H1 (cell line): ENCODE measurements around the gene LRCH3. TPM values are rescaled to one million over a fixed set of nuclear protein-coding genes. Genes with fewer than 3 reads are reported as not detected.

Experiments used
- CTCF ChIA-PET: fragments of 300-600 bp; sonication (Branson Sonifier 250); formaldehyde crosslinking; loops from one replicate; lab custom pipeline; 2021; ENCODE audit not compliant: partially characterized antibody; lab: Charles Lee
- POLR2A ChIA-PET: fragments of 300-600 bp; sonication (Branson Sonifier 250); formaldehyde crosslinking; loops from one replicate; lab custom pipeline; 2021; ENCODE audit warnings: inconsistent platforms; ENCODE audit not compliant: partially characterized antibody; lab: Charles Lee
- DNase-seq, 2 experiments: peaks; one replicate each; pipeline versions ENCODE4 v3.0.0 to v3.0.0-alpha.2; 2010 to 2022; ENCODE audit warnings: low spot score in 2 of 2, low read depth in 1 of 2, mixed read lengths in 1 of 2
- FAIRE-seq: peaks from 2 replicates; lab custom pipeline; 2011; peaks lifted over from hg19 to GRCh38; lab: Jason Lieb, UNC
- H2AFZ ChIP-seq: 2 replicates; pipeline ENCODE4 v1.8.1; 2012; ENCODE audit warnings: low read length, inconsistent platforms
- H2AK5ac ChIP-seq: 2 replicates; pipeline ENCODE4 v1.6.1; 2013; ENCODE audit warnings: low read depth, low read length
- H2BK120ac ChIP-seq: replicated peaks from 2 replicates; pipeline ENCODE3; 2013; ENCODE audit warnings: low read depth, low read length, inconsistent platforms
- H2BK12ac ChIP-seq: 2 replicates; pipeline ENCODE4 v1.6.1; 2013; ENCODE audit warnings: low read depth, low read length
- H2BK15ac ChIP-seq: 2 replicates; pipeline ENCODE4 v1.6.1; 2013; ENCODE audit warnings: low read length
- H2BK20ac ChIP-seq: 2 replicates; pipeline ENCODE4 v1.6.1; 2013; ENCODE audit warnings: low read length
- H2BK5ac ChIP-seq: 2 replicates; pipeline ENCODE4 v1.6.1; 2013; ENCODE audit warnings: low read depth, low read length
- H3K14ac ChIP-seq: 2 replicates; pipeline ENCODE4 v1.6.1; 2013; ENCODE audit warnings: inconsistent platforms; ENCODE audit not compliant: insufficient read length
- H3K18ac ChIP-seq: 2 replicates; pipeline ENCODE4 v1.6.1; 2013; ENCODE audit warnings: low read length; ENCODE audit errors: extremely low read depth
- H3K23ac ChIP-seq: 2 replicates; pipeline ENCODE4 v1.6.1; 2013; ENCODE audit warnings: inconsistent platforms; ENCODE audit not compliant: insufficient read length
- H3K23me2 ChIP-seq: 2 replicates; pipeline ENCODE4 v1.6.1; 2013; ENCODE audit warnings: low read depth, low read length
- H3K27ac ChIP-seq: 2 replicates; pipeline ENCODE4 v1.6.1; 2011; ENCODE audit warnings: low read depth, low read length, inconsistent platforms
- H3K27me3 ChIP-seq, 4 experiments: replicated peaks in 1 of 4; 1 replicate in 1 of 4; 2 replicates in 3 of 4; pipeline versions ENCODE4 v1.6.1 to v1.8.1; 2011 to 2013; ENCODE audit warnings: low read length in 3 of 4, mild to moderate bottlenecking in 3 of 4, inconsistent platforms in 2 of 4, mixed read lengths in 2 of 4, moderate library complexity in 1 of 4; ENCODE audit not compliant: control insufficient read depth in 3 of 4, insufficient read depth in 3 of 4; ENCODE audit errors: extremely low read depth in 1 of 4
- H3K36me3 ChIP-seq, 4 experiments: 2 replicates each; pipeline versions ENCODE4 v1.6.1 to v1.8.1; 2011 to 2013; ENCODE audit warnings: mild to moderate bottlenecking in 4 of 4, low read length in 3 of 4, moderate library complexity in 2 of 4, control low read depth in 1 of 4, inconsistent platforms in 1 of 4; ENCODE audit not compliant: insufficient read depth in 4 of 4, control insufficient read depth in 2 of 4
- H3K4ac ChIP-seq: replicated peaks from 2 replicates; pipeline ENCODE3; 2013; ENCODE audit warnings: low read length, low read depth, mixed read lengths, inconsistent platforms; ENCODE audit not compliant: insufficient read length
- H3K4me1 ChIP-seq, 4 experiments: replicated peaks in 1 of 4; 1 replicate in 1 of 4; 2 replicates in 3 of 4; pipeline versions ENCODE4 v1.6.1 to v1.8.1; 2011 to 2013; ENCODE audit warnings: low read length in 3 of 4, inconsistent platforms in 2 of 4, mixed read lengths in 1 of 4; ENCODE audit not compliant: insufficient read depth in 4 of 4, control insufficient read depth in 3 of 4
- H3K4me2 ChIP-seq, 2 experiments: 2 replicates each; pipeline versions ENCODE4 v1.6.1 to v1.8.1; 2011 to 2013; ENCODE audit warnings: low read depth in 2 of 2, low read length in 2 of 2, control low read depth in 1 of 2, inconsistent platforms in 1 of 2, mild to moderate bottlenecking in 1 of 2; ENCODE audit not compliant: insufficient read depth in 1 of 2
- H3K4me3 ChIP-seq, 4 experiments: fragments of 200-600, 300-600 bp in 1 of 4; sonication (generic), shearing (Covaris generic), sonication (Bioruptor Twin) in 1 of 4; 2 replicates each; pipeline versions ENCODE4 v1.5.1 to v1.8.1; 2011 to 2016; ENCODE audit warnings: low read length in 4 of 4, low read depth in 3 of 4, control low read depth in 2 of 4, inconsistent platforms in 2 of 4, mild to moderate bottlenecking in 2 of 4, mixed read lengths in 1 of 4, moderate library complexity in 1 of 4; ENCODE audit not compliant: insufficient read depth in 2 of 4; ENCODE audit errors: extremely low read depth in 1 of 4
- H3K56ac ChIP-seq: replicated peaks from 2 replicates; pipeline ENCODE3; 2013; ENCODE audit warnings: low read depth, mild to moderate bottlenecking, mixed read lengths, low read length, inconsistent platforms; ENCODE audit not compliant: insufficient read length
- H3K79me1 ChIP-seq: 2 replicates; pipeline ENCODE4 v1.6.1; 2013; ENCODE audit warnings: low read depth, low read length, control low read depth
- H3K79me2 ChIP-seq, 2 experiments: 2 replicates each; pipeline versions ENCODE4 v1.6.1 to v1.8.1; 2012 to 2013; ENCODE audit warnings: low read length in 2 of 2, mild to moderate bottlenecking in 2 of 2, inconsistent platforms in 1 of 2; ENCODE audit not compliant: insufficient read depth in 2 of 2, control insufficient read depth in 1 of 2
- H3K9ac ChIP-seq, 4 experiments: replicated peaks in 1 of 4; 1 replicate in 1 of 4; 2 replicates in 3 of 4; pipeline versions ENCODE4 v1.6.1 to v1.8.1; 2011 to 2013; ENCODE audit warnings: low read depth in 3 of 4, low read length in 3 of 4, control low read depth in 2 of 4, mild to moderate bottlenecking in 2 of 4, moderate library complexity in 2 of 4, inconsistent platforms in 1 of 4; ENCODE audit errors: extremely low read depth in 1 of 4
- H3K9me3 ChIP-seq, 2 experiments: 2 replicates each; pipeline versions ENCODE4 v1.6.1 to v1.8.1; 2012 to 2013; ENCODE audit warnings: mild to moderate bottlenecking in 2 of 2, moderate library complexity in 2 of 2, control low read depth in 1 of 2, inconsistent platforms in 1 of 2, low read depth in 1 of 2, low read length in 1 of 2, mixed read lengths in 1 of 2; ENCODE audit not compliant: insufficient read depth in 2 of 2
- H4K20me1 ChIP-seq, 2 experiments: replicated peaks in 1 of 2; 2 replicates each; pipeline versions ENCODE3 to v1.8.1; 2011 to 2013; ENCODE audit warnings: inconsistent platforms in 2 of 2, low read length in 2 of 2, mild to moderate bottlenecking in 1 of 2; ENCODE audit not compliant: insufficient read depth in 2 of 2, control insufficient read depth in 1 of 2
- H4K5ac ChIP-seq: 2 replicates; pipeline ENCODE4 v1.6.1; 2013; ENCODE audit warnings: low read length, low read depth, mixed read lengths, inconsistent platforms; ENCODE audit not compliant: insufficient read length
- H4K8ac ChIP-seq: 2 replicates; pipeline ENCODE4 v1.8.0; 2013; ENCODE audit warnings: mild to moderate bottlenecking, moderate library complexity, low read length, inconsistent platforms; ENCODE audit not compliant: insufficient read depth; ENCODE audit errors: extremely low read depth
- H4K91ac ChIP-seq: replicated peaks from 2 replicates; pipeline ENCODE3; 2013; ENCODE audit warnings: low read length, mixed read lengths, inconsistent platforms; ENCODE audit not compliant: insufficient read length
- CTBP2 ChIP-seq: IDR thresholded peaks from 2 replicates; pipeline ENCODE4 v1.7.0; 2011; ENCODE audit warnings: borderline replicate concordance, mild to moderate bottlenecking, moderate library complexity, mixed read lengths, low read length; ENCODE audit not compliant: insufficient read depth, insufficient read length
- HDAC2 ChIP-seq, 2 experiments: fragments of 300-600 bp in 1 of 2; sonication (generic) in 1 of 2; IDR thresholded peaks; 2 replicates each; pipeline ENCODE4 v1.6.1; 2011 to 2012; ENCODE audit warnings: low read depth in 2 of 2, low read length in 2 of 2, mild to moderate bottlenecking in 2 of 2, moderate library complexity in 2 of 2, borderline replicate concordance in 1 of 2, inconsistent platforms in 1 of 2
- KDM5A ChIP-seq: fragments of 200-600 bp; IDR thresholded peaks from 2 replicates; pipeline ENCODE4 v1.7.1; 2012; ENCODE audit warnings: mild to moderate bottlenecking, low read length, inconsistent platforms, mixed read lengths
- POLR2A ChIP-seq, 2 experiments: IDR thresholded peaks; 1 replicate in 1 of 2; 2 replicates in 1 of 2; pipeline ENCODE4 v1.6.1; 2011; ENCODE audit warnings: low read depth in 2 of 2, low read length in 2 of 2, mild to moderate bottlenecking in 2 of 2; ENCODE audit errors: control extremely low read depth in 1 of 2
- POU5F1 ChIP-seq: IDR thresholded peaks from 2 replicates; pipeline ENCODE4 v1.6.1; 2011; ENCODE audit warnings: low read depth, mild to moderate bottlenecking, low read length, moderate library complexity
- RAD21 ChIP-seq, 2 experiments: IDR thresholded peaks in 1 of 2; conservative IDR thresholded peaks in 1 of 2; 2 replicates each; pipeline ENCODE4 v1.6.1; 2011; ENCODE audit warnings: low read depth in 2 of 2, low read length in 2 of 2, improper control_type of control experiment in 1 of 2, inconsistent platforms in 1 of 2, mild to moderate bottlenecking in 1 of 2, moderate library complexity in 1 of 2
- TAF1 ChIP-seq: IDR thresholded peaks from 2 replicates; pipeline ENCODE4 v1.6.1; 2011; ENCODE audit warnings: mild to moderate bottlenecking, low read depth, low read length
- YY1 ChIP-seq: IDR thresholded peaks from 2 replicates; pipeline ENCODE4 v1.6.1; 2011; ENCODE audit warnings: low read depth, mild to moderate bottlenecking, low read length
- WGBS, 2 experiments: shearing (Covaris generic) in 1 of 2; methylation state at CpG; one replicate each; pipeline versions ENCODE4 v1.1.6 to v1.1.7; 2013 to 2015; ENCODE audit warnings: low lambda C conversion rate in 2 of 2, mixed read lengths in 2 of 2, inconsistent platforms in 1 of 2, low coverage in 1 of 2, missing lambda C conversion rate in 1 of 2; ENCODE audit not compliant: insufficient replicate concordance in 2 of 2, insufficient coverage in 1 of 2, insufficient read length in 1 of 2; ENCODE audit errors: extremely low coverage in 1 of 2, missing lambda C conversion rate in 1 of 2; 5-methylcytosine and 5-hydroxymethylcytosine counted together
- polyA plus RNA-seq, 7 experiments: library from polyadenylated mRNA; depleted of rRNA in 3 of 7; stranded (reverse) in 5 of 7; unstranded in 2 of 7; fragments of >200 nt in 5 of 7; fragments of 200-250 nt in 2 of 7; gene quantifications; 1 replicate in 5 of 7; 2 replicates in 1 of 7; 4 replicates in 1 of 7; pipeline versions ENCODE4 v1.2.1 to v1.2.3, GENCODE V29; 2011 to 2013; ENCODE audit warnings: missing spikeins in 2 of 7, mixed read lengths in 2 of 7
- total RNA-seq: library from RNA; stranded (reverse); fragmentation: NEBNext Ultra II Directional; extraction: Animal tissue kit (Norgen Biotek cat#: 25700); gene quantifications from 2 replicates; pipeline ENCODE4 v1.2.1, GENCODE V29; 2021

LRCH3 gene
- total and polyA plus RNA-seq, 2 of the 8 experiments (the other 6 are each of a cell fraction or from before 2014, with no cell fraction given): 58.4 to 66.0 TPM

DNA sequence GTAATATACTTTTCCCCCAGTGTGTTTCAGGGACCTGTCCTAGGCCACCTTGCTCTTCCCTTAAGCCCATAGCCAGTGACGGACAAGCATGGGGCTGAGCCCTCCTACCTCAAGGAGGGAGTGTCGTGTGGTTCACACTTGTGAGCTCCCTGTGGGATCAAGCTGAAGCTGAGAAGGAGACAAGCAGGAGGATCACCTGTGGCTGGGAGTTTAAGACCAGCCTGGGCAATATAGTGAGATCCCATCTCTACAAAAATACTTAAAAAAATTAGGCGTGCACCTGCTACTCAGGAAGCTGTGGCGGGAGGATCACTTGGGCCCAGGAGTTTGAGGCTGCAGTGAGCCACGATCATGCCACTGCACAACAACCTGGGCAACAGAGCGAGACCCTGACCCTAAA is 82.3 kb downstream of the LRCH3 start:
- H3K79me2 ChIP-seq: no peaks in the 10 kb centered on the region
- H2BK120ac ChIP-seq: no peak overlapping the region
- DNase-seq (no peak), FAIRE-seq (no peak)
- no peak overlapping the region for H3K4me2 ChIP-seq
- no peaks in the 10 kb centered on the region for H3K27me3 ChIP-seq
- ChIA-PET CTCF (interaction anchor here (0.6 kb wide), 1 partner anchor 1798 kb away, joined by 3 read pairs; no protein-coding TSS in a partner anchor), POLR2A (no interaction called here)
- no peak overlapping the region for H3K18ac ChIP-seq
- peaks cover 3 to 4% of the 10 kb centered on the region in 2 experiments; a peak in 1 of 4 replicates for H3K9me3 ChIP-seq
- H3K23ac ChIP-seq: no peak overlapping the region
- no peak overlapping the region for H2BK12ac ChIP-seq
- no peak overlapping the region for H2BK5ac ChIP-seq
- no peaks in the 10 kb centered on the region; the same call in 1 of the 2 replicates for H3K79me1 ChIP-seq
- no peaks in the 10 kb centered on the region for H4K20me1 ChIP-seq
- no peak overlapping the region for H2BK20ac ChIP-seq
- H3K4ac ChIP-seq: no peak overlapping the region
- H3K56ac ChIP-seq: no peak overlapping the region
- no peaks in the 10 kb centered on the region for H3K23me2 ChIP-seq
- no peak overlapping the region for H4K5ac ChIP-seq
- no peak overlapping the region for H4K8ac ChIP-seq
- WGBS, 2 experiments: 94% methylated on average over 6 of the region's 6 CpGs; no CpG with 5 or more reads in 1 of the 2 experiments
- H2BK15ac ChIP-seq: no peak overlapping the region
- H2AK5ac ChIP-seq: no peak overlapping the region
- H3K4me3 ChIP-seq: no peak overlapping the region
- H3K27ac ChIP-seq: no peak overlapping the region
- no peak overlapping the region for H3K14ac ChIP-seq
- no peaks in the 10 kb centered on the region for H3K4me1 ChIP-seq
- H3K36me3 ChIP-seq: peaks cover 4 to 47% (median 24%) of the 10 kb centered on the region in 4 experiments; a peak in 7 of 8 replicates
- H2AFZ ChIP-seq: no peak overlapping the region
- H3K9ac ChIP-seq: no peak overlapping the region
- H4K91ac ChIP-seq: no peak overlapping the region
- TF ChIP-seq RAD21 (IDR thresholded peaks at IDR 0.05 in 1 of 2, conservative IDR thresholded peaks at IDR 0.05 in 1 of 2; ENCODE audit: low read depth in 2 of 2, low read length in 2 of 2) (no peak), CTBP2 (no peak), POLR2A (IDR thresholded peaks at IDR 0.05; ENCODE audit: control extremely low read depth in 1 of 2, low read depth in 2 of 2, low read length in 2 of 2) (no peak), POU5F1 (no peak), HDAC2 (IDR thresholded peaks at IDR 0.05; ENCODE audit: borderline replicate concordance in 1 of 2, low read depth in 2 of 2, low read length in 2 of 2) (no peak), YY1 (no peak), KDM5A (no peak), TAF1 (no peak)
